Liver (tissue), 9 donors: ENCODE measurements around the gene HYAL1. TPM values are rescaled to one million over a fixed set of nuclear protein-coding genes. Genes with fewer than 3 reads are reported as not detected.

Experiments used
- DNase-seq: peaks from one replicate; pipeline ENCODE4 v3.0.0-alpha.2; 2017; ENCODE audit warnings: low spot score
- H3K27ac ChIP-seq, 2 donors: one replicate each; pipeline ENCODE4 v1.7.0; 2013; ENCODE audit warnings: inconsistent platforms in 2 of 2, low read length in 2 of 2, control low read depth in 1 of 2, low read depth in 1 of 2, mild to moderate bottlenecking in 1 of 2
- H3K27me3 ChIP-seq, 4 donors: one replicate each; pipeline versions ENCODE4 v1.6.1 to v1.7.0; 2013; ENCODE audit warnings: low read length in 3 of 4, inconsistent platforms in 1 of 4, mild to moderate bottlenecking in 1 of 4, moderate library complexity in 1 of 4; ENCODE audit not compliant: control insufficient read depth in 4 of 4, insufficient read depth in 4 of 4
- H3K36me3 ChIP-seq, 4 donors: one replicate each; pipeline versions ENCODE4 v1.6.1 to v1.7.0; 2013; ENCODE audit warnings: low read length in 3 of 4, mild to moderate bottlenecking in 3 of 4, low read depth in 1 of 4, moderate library complexity in 1 of 4; ENCODE audit not compliant: control insufficient read depth in 4 of 4, insufficient read depth in 3 of 4
- H3K4me1 ChIP-seq, 4 donors: one replicate each; pipeline versions ENCODE4 v1.6.1 to v1.7.0; 2013; ENCODE audit warnings: low read length in 3 of 4, mild to moderate bottlenecking in 3 of 4, moderate library complexity in 1 of 4; ENCODE audit not compliant: control insufficient read depth in 4 of 4, insufficient read depth in 4 of 4
- H3K4me3 ChIP-seq, 3 donors: one replicate each; pipeline versions ENCODE4 v1.6.1 to v1.7.0; 2013; ENCODE audit warnings: low read length in 3 of 3, control low read depth in 1 of 3, low read depth in 1 of 3, mild to moderate bottlenecking in 1 of 3
- H3K9ac ChIP-seq, 2 donors: one replicate each; pipeline ENCODE4 v1.7.0; 2013; ENCODE audit warnings: low read length in 2 of 2, mild to moderate bottlenecking in 2 of 2, moderate library complexity in 2 of 2, control low read depth in 1 of 2, low read depth in 1 of 2
- H3K9me3 ChIP-seq, 4 donors: one replicate each; pipeline versions ENCODE4 v1.6.1 to v1.7.0; 2013; ENCODE audit warnings: low read length in 3 of 4; ENCODE audit not compliant: control insufficient read depth in 4 of 4
- EGR1 ChIP-seq, 2 donors: IDR thresholded peaks; 2 replicates each; pipeline ENCODE4 v1.6.1; 2016 to 2018; ENCODE audit warnings: antibody characterized with exemption in 2 of 2, low read depth in 2 of 2
- HNF4A ChIP-seq, 2 donors: conservative IDR thresholded peaks; 2 replicates each; pipeline ENCODE4 v1.6.1; 2016; ENCODE audit warnings: antibody characterized with exemption in 2 of 2, mild to moderate bottlenecking in 2 of 2
- NR2F2 ChIP-seq: IDR thresholded peaks from 2 replicates; pipeline ENCODE4 v1.6.1; 2016; ENCODE audit warnings: antibody characterized with exemption
- RAD21 ChIP-seq, 2 donors: IDR thresholded peaks; 2 replicates each; pipeline ENCODE4 v1.6.1; 2016; ENCODE audit warnings: antibody characterized with exemption in 2 of 2, mild to moderate bottlenecking in 2 of 2
- REST ChIP-seq: IDR thresholded peaks from 2 replicates; pipeline ENCODE4 v1.6.1; 2016; ENCODE audit warnings: antibody characterized with exemption, mild to moderate bottlenecking
- YY1 ChIP-seq: IDR thresholded peaks from 2 replicates; pipeline ENCODE4 v1.6.1; 2016; ENCODE audit warnings: antibody characterized with exemption, mild to moderate bottlenecking
- WGBS: extraction: QIAGEN DNeasy Blood & Tissue Kit; methylation state at CpG from one replicate; pipeline ENCODE4 v1.1.7; 2013; 5-methylcytosine and 5-hydroxymethylcytosine counted together
- polyA plus RNA-seq, 2 donors: library from polyadenylated mRNA; stranded (reverse) in 1 of 2; unstranded in 1 of 2; fragments of 200-250 nt in 1 of 2; fragments of >200 nt in 1 of 2; fragmentation: Nextera tagmentation in 1 of 2; extraction: Ambion mirVana in 1 of 2; gene quantifications; one replicate each; pipeline versions ENCODE4 v1.2.1 to v1.2.3, GENCODE V29; 2013 to 2015
- total RNA-seq, 2 donors: library from RNA; depleted of rRNA; stranded (reverse); fragments of >200 nt; gene quantifications; one replicate each; pipeline ENCODE4 v1.2.3, GENCODE V29; 2014
- TF ChIP-seq, protein P1 (sequence below): IDR thresholded peaks from 2 replicates; pipeline ENCODE4 v1.6.1; 2016; ENCODE audit warnings: antibody characterized with exemption
- TF ChIP-seq, protein P2 (sequence below): IDR thresholded peaks from 2 replicates; pipeline ENCODE4 v1.6.1; 2016; ENCODE audit warnings: antibody characterized with exemption
- TF ChIP-seq, protein P3 (sequence below): IDR thresholded peaks from 2 replicates; pipeline ENCODE4 v1.6.1; 2016; ENCODE audit warnings: antibody characterized with exemption
- donor health status: healthy.
- donor health status: healthy.
- donor health status: healthy.
- donor health status: healthy.
- donor health status: healthy.

HYAL1 gene
- total and polyA plus RNA-seq, 4 donors, result 82.3 to 156 (median 121) TPM

DNA sequence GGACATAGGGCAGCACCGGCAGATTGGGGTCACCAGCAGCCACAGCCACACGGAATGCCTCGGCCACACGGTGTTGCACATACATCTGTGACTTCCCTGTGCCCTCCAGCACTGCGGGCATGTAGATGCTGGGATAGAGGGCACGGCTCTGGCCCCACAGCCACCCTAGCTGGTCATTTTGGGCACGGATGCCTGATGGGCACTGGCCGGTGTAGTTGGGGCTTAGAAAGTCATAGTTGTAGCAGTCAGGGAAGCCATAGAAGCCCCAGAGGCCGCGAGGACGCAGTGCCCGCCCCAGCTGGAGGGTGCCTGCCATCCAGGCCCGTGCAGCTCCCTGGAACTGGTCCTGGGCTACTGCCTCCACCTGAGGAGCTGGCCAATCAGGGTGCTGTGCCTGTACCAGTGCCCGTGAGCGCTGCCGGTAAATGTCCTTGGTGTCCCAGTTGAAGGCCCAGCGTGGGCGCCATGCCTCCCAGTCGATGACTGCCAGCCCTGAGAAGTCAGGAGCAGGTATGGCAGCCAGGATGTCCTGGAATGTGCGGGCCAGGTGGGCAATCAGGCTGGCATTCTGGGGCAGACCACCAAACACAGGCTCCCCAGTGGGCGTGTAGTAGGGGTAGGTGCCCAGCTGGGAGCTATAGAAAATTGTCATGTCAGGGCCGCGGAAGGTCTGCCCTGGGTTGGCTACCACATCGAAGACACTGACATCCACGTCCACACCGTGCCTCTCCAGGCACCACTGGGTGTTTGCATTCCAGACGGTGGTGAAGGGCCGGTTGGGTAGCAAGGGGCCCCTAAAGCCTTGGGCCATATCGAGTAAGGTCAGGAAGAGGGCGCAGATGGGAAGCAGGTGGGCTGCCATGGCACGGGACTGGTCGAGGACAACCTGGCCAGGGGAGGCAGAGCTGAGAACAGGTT, 1.0 kb downstream of the HYAL1 start:
- TF ChIP-seq RAD21 (IDR thresholded peaks at IDR 0.05) (peak in 1 of 2 donors; percentile 3), REST (peak; percentile 47), YY1 (peak; percentile 87), NR2F2 (no peak)
- TF ChIP-seq, protein P1, sequence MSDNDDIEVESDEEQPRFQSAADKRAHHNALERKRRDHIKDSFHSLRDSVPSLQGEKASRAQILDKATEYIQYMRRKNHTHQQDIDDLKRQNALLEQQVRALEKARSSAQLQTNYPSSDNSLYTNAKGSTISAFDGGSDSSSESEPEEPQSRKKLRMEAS, result peak; percentile 59
- no peaks in the 10 kb centered on the region for H3K9me3 ChIP-seq
- peaks cover 12 to 48% (median 31%) of the 10 kb centered on the region in 4 donors for H3K4me1 ChIP-seq
- peak overlapping the region; percentile 84 to 98 for H3K27ac ChIP-seq
- H3K36me3 ChIP-seq, result peaks cover 0 to 3% (median 0%) of the 10 kb centered on the region in 4 donors
- peak overlapping the region; percentile 50 to 81 (median 66) for H3K4me3 ChIP-seq
- no peaks in the 10 kb centered on the region for H3K27me3 ChIP-seq
- H3K9ac ChIP-seq, result peak overlapping the region; percentile 75 to 87
- 35% methylated on average over 32 of the region's 32 CpGs for WGBS
- DNase-seq, result peak; percentile 32

DNA sequence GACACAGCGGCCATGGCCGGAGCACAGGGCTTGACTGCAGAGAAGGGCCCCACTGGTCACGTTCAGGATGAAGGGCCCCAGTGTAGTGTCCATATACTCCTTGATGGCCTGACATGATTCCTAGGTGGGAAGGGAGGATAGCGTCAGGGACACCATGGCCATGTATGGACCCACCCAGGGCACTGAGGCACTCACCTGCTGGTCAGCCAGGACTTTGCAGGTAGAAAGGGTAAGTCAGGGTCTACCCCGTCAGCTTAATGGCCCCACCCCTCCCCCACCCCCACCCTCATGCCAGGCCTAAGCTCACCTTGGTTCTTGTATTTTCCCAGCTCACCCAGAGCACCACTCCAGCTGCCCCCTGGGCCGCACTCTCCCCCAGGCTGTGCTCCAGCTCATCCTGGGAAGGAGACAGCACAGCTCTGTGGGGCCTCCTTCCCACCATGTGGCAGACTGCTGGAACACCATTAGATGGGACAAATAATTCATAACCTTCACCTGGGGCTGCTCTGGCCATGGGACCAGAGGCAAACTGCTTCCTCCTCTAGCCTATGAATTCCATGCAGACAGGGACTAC, 2.6 kb downstream of the HYAL1 start:
- WGBS, result 83% methylated on average over 6 of the region's 6 CpGs
- Histone ChIP-seq H3K4me1 (peaks cover 12 to 49% (median 31%) of the 10 kb centered on the region in 4 donors), H3K36me3 (peaks cover 0 to 3% (median 0%) of the 10 kb centered on the region in 4 donors), H3K27ac (peak overlapping the region; percentile 84 to 95), H3K9me3 (no peaks in the 10 kb centered on the region), H3K27me3 (no peaks in the 10 kb centered on the region), H3K4me3 (peak overlapping the region in 1 of 3 donors; percentile 2), H3K9ac (peak overlapping the region in 1 of 2 donors; percentile 7)
- peak; percentile 33 for DNase-seq
- TF ChIP-seq, protein P1, result peak; percentile 2
- no peak for TF ChIP-seq EGR1 (IDR thresholded peaks at IDR 0.05; ENCODE audit: low read depth in 2 of 2)

DNA sequence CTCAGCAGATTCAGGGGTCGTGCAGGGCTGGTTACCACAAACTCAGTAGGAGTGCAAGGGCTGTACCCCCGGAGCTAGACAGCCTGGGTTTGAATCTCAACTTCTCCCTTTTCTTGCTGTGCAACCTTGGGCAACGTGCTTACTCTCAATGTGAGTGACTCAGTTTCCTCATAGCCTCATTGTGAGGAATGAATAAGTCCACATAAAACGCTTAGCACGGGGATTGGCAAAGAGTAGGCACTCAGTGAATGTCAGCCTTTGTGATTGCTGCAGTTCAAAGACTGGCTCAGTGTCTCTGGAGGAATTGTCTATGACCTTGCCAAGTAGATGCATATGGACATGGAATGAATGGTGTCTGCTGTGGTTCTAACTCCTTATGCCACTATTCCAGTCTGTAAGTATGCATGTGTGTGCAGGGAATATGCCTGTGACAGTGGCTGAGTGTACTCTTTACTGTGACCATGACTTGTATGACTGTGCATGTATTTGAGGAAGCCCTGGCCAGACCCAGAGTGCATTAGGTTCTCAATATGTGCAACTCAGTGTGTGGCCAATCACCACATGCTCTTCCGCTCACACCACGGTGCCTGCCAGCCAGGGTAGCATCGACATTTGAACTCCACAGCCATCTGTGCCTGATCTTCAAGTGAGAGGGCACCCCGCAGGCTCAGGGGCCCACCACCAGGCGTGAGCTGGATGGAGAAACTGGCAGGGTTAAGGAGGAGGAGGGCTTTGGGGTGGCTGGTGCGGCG, 3.3 kb downstream of the HYAL1 start:
- H3K4me3 ChIP-seq, result peak overlapping the region in 2 of 3 donors; percentile 1 to 10
- no peaks in the 10 kb centered on the region for H3K9me3 ChIP-seq
- peak overlapping the region; percentile 24 to 85 for H3K9ac ChIP-seq
- peaks cover 0 to 3% (median 0%) of the 10 kb centered on the region in 4 donors for H3K36me3 ChIP-seq
- TF ChIP-seq, protein P2, sequence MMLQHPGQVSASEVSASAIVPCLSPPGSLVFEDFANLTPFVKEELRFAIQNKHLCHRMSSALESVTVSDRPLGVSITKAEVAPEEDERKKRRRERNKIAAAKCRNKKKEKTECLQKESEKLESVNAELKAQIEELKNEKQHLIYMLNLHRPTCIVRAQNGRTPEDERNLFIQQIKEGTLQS, result no peak
- no peak for TF ChIP-seq HNF4A (conservative IDR thresholded peaks at IDR 0.05)
- TF ChIP-seq, protein P3, sequence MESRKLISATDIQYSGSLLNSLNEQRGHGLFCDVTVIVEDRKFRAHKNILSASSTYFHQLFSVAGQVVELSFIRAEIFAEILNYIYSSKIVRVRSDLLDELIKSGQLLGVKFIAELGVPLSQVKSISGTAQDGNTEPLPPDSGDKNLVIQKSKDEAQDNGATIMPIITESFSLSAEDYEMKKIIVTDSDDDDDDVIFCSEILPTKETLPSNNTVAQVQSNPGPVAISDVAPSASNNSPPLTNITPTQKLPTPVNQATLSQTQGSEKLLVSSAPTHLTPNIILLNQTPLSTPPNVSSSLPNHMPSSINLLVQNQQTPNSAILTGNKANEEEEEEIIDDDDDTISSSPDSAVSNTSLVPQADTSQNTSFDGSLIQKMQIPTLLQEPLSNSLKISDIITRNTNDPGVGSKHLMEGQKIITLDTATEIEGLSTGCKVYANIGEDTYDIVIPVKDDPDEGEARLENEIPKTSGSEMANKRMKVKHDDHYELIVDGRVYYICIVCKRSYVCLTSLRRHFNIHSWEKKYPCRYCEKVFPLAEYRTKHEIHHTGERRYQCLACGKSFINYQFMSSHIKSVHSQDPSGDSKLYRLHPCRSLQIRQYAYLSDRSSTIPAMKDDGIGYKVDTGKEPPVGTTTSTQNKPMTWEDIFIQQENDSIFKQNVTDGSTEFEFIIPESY, result peak; percentile 28
- TF ChIP-seq, protein P1, result peak; percentile 53
- H3K27me3 ChIP-seq, result no peaks in the 10 kb centered on the region
- peak overlapping the region; percentile 84 to 95 for H3K27ac ChIP-seq
- peaks cover 12 to 49% (median 31%) of the 10 kb centered on the region in 4 donors for H3K4me1 ChIP-seq
- 40% methylated on average over 12 of the region's 12 CpGs for WGBS
- peak; percentile 35 for DNase-seq
